ENCODE measurements around the gene MYBPH.

The MYBPH gene

DNA sequence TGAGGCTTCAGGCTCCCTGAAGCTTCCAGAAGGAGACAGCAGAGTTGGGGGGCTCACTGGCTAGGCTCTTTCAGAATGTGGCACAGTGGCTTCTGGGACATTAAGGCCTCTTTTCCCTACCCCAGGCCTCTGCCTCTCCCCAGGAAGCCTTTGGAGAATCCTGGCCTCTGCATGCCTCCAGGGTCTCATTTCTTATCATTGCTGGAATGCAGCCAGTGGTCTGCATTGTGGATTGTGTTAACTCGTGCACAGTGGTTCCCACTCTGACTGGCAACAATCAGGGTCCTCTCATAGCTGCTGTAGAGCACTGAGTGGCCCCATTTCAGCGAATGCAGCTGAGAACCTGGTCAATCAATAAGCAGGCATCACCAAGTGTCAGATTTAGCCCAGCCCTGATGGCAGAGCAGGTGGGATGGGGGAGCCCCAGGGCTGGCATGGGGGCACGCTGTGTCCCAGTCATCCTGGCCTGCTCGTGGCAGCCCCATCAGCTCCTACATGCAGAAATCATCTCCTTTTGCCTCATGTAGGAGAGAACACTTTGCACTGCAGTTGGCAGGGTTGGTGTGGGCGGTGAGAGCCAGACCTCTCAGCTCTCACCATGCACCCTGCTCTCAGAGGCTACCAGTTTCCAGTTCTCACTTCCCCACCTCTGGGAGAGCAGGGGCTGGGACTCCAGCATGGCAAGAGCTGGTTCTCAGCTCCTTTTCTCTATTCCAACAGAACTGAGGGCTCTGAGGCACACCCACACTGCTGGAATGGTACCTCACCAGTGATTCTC is 34.7 kb downstream of the MYBPH start:
- no peak overlapping the region for H3K4me3 ChIP-seq (ENCODE audit: low read length)
- H3K9me2 ChIP-seq (replicated peaks; ENCODE audit: insufficient read depth, low read length) = no peaks in the 10 kb centered on the region
- H3K36me3 ChIP-seq (replicated peaks; ENCODE audit: insufficient read depth, low read length) = no peaks in the 10 kb centered on the region
- no peaks in the 10 kb centered on the region for H4K20me1 ChIP-seq (ENCODE audit: insufficient read depth, low read length)
- no peak overlapping the region for H3K27ac ChIP-seq (ENCODE audit: low read length)
- H3K79me2 ChIP-seq (ENCODE audit: low read length) = no peaks in the 10 kb centered on the region
- no peak for DNase-seq
- no peaks in the 10 kb centered on the region for H3K4me1 ChIP-seq (ENCODE audit: low read length)
- H3F3A ChIP-seq (ENCODE audit: insufficient read depth, low read length) = no peaks in the 10 kb centered on the region
- no peak overlapping the region for H3K4me2 ChIP-seq (ENCODE audit: low read depth, low read length)
- no peak overlapping the region for H3K9ac ChIP-seq (ENCODE audit: low read length)
- no peaks in the 10 kb centered on the region for H3K9me3 ChIP-seq (replicated peaks; ENCODE audit: insufficient read depth, low read length)
- H3K27me3 ChIP-seq (replicated peaks; ENCODE audit: insufficient read depth, low read length) = no peaks in the 10 kb centered on the region
- no peak overlapping the region for H2AFZ ChIP-seq (ENCODE audit: low read length)
- TF ChIP-seq EZH2phosphoT487 (IDR thresholded peaks at IDR 0.05; ENCODE audit: low read length) = no peak
- TF ChIP-seq, protein P1, sequence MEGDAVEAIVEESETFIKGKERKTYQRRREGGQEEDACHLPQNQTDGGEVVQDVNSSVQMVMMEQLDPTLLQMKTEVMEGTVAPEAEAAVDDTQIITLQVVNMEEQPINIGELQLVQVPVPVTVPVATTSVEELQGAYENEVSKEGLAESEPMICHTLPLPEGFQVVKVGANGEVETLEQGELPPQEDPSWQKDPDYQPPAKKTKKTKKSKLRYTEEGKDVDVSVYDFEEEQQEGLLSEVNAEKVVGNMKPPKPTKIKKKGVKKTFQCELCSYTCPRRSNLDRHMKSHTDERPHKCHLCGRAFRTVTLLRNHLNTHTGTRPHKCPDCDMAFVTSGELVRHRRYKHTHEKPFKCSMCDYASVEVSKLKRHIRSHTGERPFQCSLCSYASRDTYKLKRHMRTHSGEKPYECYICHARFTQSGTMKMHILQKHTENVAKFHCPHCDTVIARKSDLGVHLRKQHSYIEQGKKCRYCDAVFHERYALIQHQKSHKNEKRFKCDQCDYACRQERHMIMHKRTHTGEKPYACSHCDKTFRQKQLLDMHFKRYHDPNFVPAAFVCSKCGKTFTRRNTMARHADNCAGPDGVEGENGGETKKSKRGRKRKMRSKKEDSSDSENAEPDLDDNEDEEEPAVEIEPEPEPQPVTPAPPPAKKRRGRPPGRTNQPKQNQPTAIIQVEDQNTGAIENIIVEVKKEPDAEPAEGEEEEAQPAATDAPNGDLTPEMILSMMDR (IDR thresholded peaks at IDR 0.05; ENCODE audit: low read length) = no peak
- TF ChIP-seq EZH2 (optimal IDR thresholded peaks at IDR 0.05; ENCODE audit: low read depth, low read length) = no peak

DNA sequence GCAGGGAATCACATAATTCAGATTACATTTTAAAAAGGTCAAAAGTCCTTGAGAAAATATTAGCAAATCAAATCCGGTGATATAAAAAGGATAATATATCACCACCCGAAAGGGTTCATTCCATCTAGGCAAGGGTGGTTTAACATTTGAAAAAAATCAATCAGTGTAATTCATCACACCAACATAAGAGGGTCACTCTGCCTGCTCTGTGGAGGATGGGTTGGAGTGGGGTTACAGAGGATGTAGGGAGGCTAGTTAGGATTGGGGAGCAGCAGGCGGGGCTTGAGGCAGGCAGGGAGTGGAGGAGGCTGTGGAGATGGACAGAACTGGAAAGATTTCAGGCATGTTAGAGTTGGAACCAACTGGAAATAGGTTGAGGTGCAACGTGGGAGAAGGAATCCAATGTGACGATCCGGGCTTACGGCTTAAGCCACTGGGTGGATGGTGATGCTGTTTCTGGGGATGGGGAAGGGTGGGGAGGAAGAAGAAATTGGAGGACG is 35.6 kb downstream of the MYBPH start:
- H3K9ac ChIP-seq (ENCODE audit: low read length) = no peak overlapping the region
- H3K36me3 ChIP-seq (replicated peaks; ENCODE audit: insufficient read depth, low read length) = no peaks in the 10 kb centered on the region
- no peak overlapping the region for H3K4me2 ChIP-seq (ENCODE audit: low read depth, low read length)
- DNase-seq = no peak
- H3K9me3 ChIP-seq (replicated peaks; ENCODE audit: insufficient read depth, low read length) = no peaks in the 10 kb centered on the region
- H3K79me2 ChIP-seq (ENCODE audit: low read length) = no peaks in the 10 kb centered on the region
- TF ChIP-seq EZH2 (optimal IDR thresholded peaks at IDR 0.05; ENCODE audit: low read depth, low read length) (no peak), EZH2phosphoT487 (IDR thresholded peaks at IDR 0.05; ENCODE audit: low read length) (no peak)
- TF ChIP-seq, protein P1 (IDR thresholded peaks at IDR 0.05; ENCODE audit: low read length) = no peak
- no peak overlapping the region for H3K4me3 ChIP-seq (ENCODE audit: low read length)
- H3F3A ChIP-seq (ENCODE audit: insufficient read depth, low read length) = no peaks in the 10 kb centered on the region
- no peaks in the 10 kb centered on the region for H3K4me1 ChIP-seq (ENCODE audit: low read length)
- H4K20me1 ChIP-seq (ENCODE audit: insufficient read depth, low read length) = no peaks in the 10 kb centered on the region
- no peak overlapping the region for H2AFZ ChIP-seq (ENCODE audit: low read length)
- no peaks in the 10 kb centered on the region for H3K27me3 ChIP-seq (replicated peaks; ENCODE audit: insufficient read depth, low read length)
- no peaks in the 10 kb centered on the region for H3K9me2 ChIP-seq (replicated peaks; ENCODE audit: insufficient read depth, low read length)
- no peak overlapping the region for H3K27ac ChIP-seq (ENCODE audit: low read length)

DNA sequence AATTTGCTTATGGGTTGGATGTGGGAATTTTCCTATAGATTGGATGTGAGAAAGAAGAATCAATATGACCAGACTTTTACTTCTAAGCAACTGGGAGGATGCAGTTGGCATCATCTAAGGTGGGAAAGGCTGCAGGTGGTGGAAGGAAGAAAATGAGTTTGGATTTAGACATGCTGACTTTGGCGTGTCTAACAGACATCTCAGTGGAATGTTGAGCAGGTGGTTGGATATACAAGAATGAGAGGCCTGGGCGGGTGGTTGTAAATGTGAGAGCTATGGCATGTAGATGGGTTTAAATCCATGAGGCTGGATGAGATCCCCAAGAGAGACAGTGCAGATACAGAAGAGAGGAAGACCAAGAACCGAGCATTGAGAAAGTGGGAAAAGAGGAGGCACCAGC is 37.6 kb downstream of the MYBPH start:
- H3K4me1 ChIP-seq (ENCODE audit: low read length) = no peaks in the 10 kb centered on the region
- no peaks in the 10 kb centered on the region for H3K9me2 ChIP-seq (replicated peaks; ENCODE audit: insufficient read depth, low read length)
- H3K9ac ChIP-seq (ENCODE audit: low read length) = no peak overlapping the region
- DNase-seq = no peak
- H3K9me3 ChIP-seq (replicated peaks; ENCODE audit: insufficient read depth, low read length) = no peaks in the 10 kb centered on the region
- no peak overlapping the region for H3K4me3 ChIP-seq (ENCODE audit: low read length)
- no peaks in the 10 kb centered on the region for H3K27me3 ChIP-seq (replicated peaks; ENCODE audit: insufficient read depth, low read length)
- H4K20me1 ChIP-seq (ENCODE audit: insufficient read depth, low read length) = no peaks in the 10 kb centered on the region
- no peak overlapping the region for H3K4me2 ChIP-seq (ENCODE audit: low read depth, low read length)
- no peak overlapping the region for H2AFZ ChIP-seq (ENCODE audit: low read length)
- no peaks in the 10 kb centered on the region for H3K36me3 ChIP-seq (replicated peaks; ENCODE audit: insufficient read depth, low read length)
- H3K27ac ChIP-seq (ENCODE audit: low read length) = no peak overlapping the region
- no peaks in the 10 kb centered on the region for H3F3A ChIP-seq (ENCODE audit: insufficient read depth, low read length)
- H3K79me2 ChIP-seq (ENCODE audit: low read length) = no peaks in the 10 kb centered on the region
- TF ChIP-seq EZH2 (optimal IDR thresholded peaks at IDR 0.05; ENCODE audit: low read depth, low read length) (no peak), EZH2phosphoT487 (IDR thresholded peaks at IDR 0.05; ENCODE audit: low read length) (no peak)
- TF ChIP-seq, protein P1 (IDR thresholded peaks at IDR 0.05; ENCODE audit: low read length) = no peak

Measured in MM.1S (cell line).